IPS DF 6.9 (cell line): Measurements from ENCODE around the gene RRN3.
"Not testable (repeated sequence)": the region's sequence is repeated elsewhere in the genome, so short reads cannot be mapped to it uniquely, and the experiment has no call there.

Experiments
- DNase-seq: peaks from one replicate; pipeline ENCODE4 v3.0.0-alpha.2; 2013; ENCODE audit warnings: low read depth, low spot score
- H3K27ac ChIP-seq: one replicate; pipeline ENCODE4 v1.5.1; 2013; ENCODE audit warnings: low read length, control low read depth
- H3K27me3 ChIP-seq: 2 replicates; pipeline ENCODE4 v1.6.1; 2013; ENCODE audit warnings: mild to moderate bottlenecking, low read length; ENCODE audit not compliant: control insufficient read depth, insufficient read depth
- H3K36me3 ChIP-seq: 2 replicates; pipeline ENCODE4 v1.6.1; 2013; ENCODE audit warnings: low read length; ENCODE audit not compliant: control insufficient read depth, insufficient read depth
- H3K4me1 ChIP-seq: 2 replicates; pipeline ENCODE4 v1.6.1; 2013; ENCODE audit warnings: low read length; ENCODE audit not compliant: control insufficient read depth, insufficient read depth
- H3K4me3 ChIP-seq: 2 replicates; pipeline ENCODE4 v1.5.1; 2013; ENCODE audit warnings: mild to moderate bottlenecking, low read length
- H3K9me3 ChIP-seq: 2 replicates; pipeline ENCODE4 v1.6.1; 2013; ENCODE audit warnings: low read length, inconsistent platforms; ENCODE audit not compliant: control insufficient read depth, insufficient read depth
- WGBS: extraction: QIAGEN DNeasy Blood & Tissue Kit; methylation state at CpG from one replicate; pipeline ENCODE4 v1.1.7; 2013; ENCODE audit warnings: mixed read lengths, missing lambda C conversion rate; ENCODE audit not compliant: insufficient read length, insufficient coverage; 5-methylcytosine and 5-hydroxymethylcytosine counted together

RRN3 gene

DNA sequence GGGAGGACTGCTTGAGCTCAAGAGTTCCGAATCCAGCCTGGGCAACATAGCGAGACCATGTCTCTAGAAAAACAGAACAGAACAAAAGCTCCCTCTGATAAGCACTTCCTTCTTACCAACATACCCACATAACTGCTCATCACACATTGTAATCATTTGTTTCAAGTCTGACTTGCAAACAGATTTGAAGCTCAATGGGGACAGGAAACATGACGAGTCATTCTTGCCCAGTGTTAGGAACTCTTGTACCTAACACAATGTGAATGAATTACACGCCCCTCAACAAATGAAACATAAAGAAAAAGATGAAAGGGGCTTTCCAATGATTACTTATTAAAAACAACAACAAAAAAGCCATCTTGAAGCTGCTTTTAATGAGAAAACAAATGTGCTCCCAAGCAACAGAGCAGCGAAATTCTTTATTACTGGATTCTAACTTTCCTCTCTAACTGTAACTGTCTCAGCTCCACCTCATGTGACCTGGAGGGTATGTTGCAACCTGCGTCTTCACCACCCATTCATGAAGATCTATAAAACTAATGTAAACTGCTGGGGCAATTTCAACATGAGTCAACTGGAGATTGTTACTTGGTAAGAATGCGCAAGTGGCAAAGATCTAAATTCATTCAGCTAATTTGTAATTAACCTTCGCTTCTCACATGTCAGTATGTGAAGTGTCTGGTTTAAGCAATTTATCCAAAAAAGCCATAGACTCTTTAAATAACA, 31.8 kb downstream of the RRN3 start:
- not testable (repeated sequence) for DNase-seq, H3K36me3 ChIP-seq, H3K27me3 ChIP-seq, H3K9me3 ChIP-seq, H3K27ac ChIP-seq, H3K4me1 ChIP-seq, H3K4me3 ChIP-seq
- no CpG with 5 or more reads among the region's 8 CpGs for WGBS

- H3K36me3 ChIP-seq = peaks cover 7% of the 10 kb centered on the region; the same call in 1 of the 2 replicates
- H3K4me1 ChIP-seq = no peaks in the 10 kb centered on the region
- no CpG with 5 or more reads among the region's 3 CpGs for WGBS
- no peaks in the 10 kb centered on the region for H3K9me3 ChIP-seq
- H3K27ac ChIP-seq = no peak overlapping the region
- no peak overlapping the region for H3K4me3 ChIP-seq
- no peak for DNase-seq
- no peaks in the 10 kb centered on the region for H3K27me3 ChIP-seq
Measured at GRCh38 chr16:15059324-15059723, 34.7 kb downstream of the RRN3 start.

- Histone ChIP-seq H3K36me3 (peaks cover 7% of the 10 kb centered on the region; the same call in 1 of the 2 replicates), H3K9me3 (no peaks in the 10 kb centered on the region), H3K27me3 (no peaks in the 10 kb centered on the region), H3K4me3 (no peak overlapping the region), H3K4me1 (no peaks in the 10 kb centered on the region), H3K27ac (no peak overlapping the region)
- no peak for DNase-seq
- no CpG with 5 or more reads among the region's 7 CpGs for WGBS
Measured at GRCh38 chr16:15057681-15058417, 36.2 kb downstream of the RRN3 start.

DNA sequence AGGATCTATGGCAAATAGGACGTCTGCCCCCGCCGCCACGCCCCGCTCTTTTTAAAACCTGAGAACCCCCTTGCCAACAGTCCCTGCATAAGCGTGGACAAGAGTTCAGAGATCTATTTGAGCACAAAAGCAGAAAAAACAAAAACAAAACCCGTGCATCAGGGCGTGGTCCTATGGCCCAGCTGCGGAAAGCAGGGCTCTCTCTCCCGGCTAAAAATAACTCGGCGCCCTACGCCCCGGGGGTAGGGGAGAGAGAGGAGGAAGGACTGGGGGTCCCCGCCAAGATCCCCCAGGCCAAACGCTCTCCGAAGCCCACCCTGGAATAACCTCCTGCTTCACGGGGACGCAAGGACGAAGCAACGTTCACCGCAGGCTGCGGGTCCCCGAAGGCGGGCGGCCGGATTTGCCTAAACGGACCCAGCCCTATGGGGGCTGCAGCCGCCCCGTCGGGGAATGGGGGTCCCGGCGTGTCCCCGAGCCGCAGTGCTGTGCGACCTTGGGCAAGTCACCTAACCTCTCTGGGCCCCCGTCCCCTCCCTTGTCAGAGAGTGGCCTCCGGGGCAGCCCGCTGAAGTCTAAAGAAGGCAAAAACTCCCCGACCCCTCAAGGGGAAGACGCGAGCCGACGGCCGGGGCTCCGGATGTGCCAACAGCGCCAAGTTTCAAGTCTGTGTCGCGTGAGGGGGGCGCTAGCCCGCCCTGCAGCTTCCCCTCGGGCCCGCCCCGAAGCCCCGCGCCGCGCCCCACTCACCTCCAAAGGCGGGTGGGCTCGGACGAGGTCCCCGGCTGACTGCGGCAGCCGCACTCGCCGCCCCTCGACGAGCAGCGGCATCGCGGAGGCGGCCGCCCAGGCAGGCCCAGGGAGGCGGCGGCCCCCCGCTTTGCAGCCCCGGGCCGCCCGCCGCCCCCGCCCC, 38.7 kb downstream of the RRN3 start:
- Histone ChIP-seq H3K4me1 (no peaks in the 10 kb centered on the region), H3K9me3 (no peaks in the 10 kb centered on the region), H3K27me3 (no peaks in the 10 kb centered on the region), H3K36me3 (no peaks in the 10 kb centered on the region), H3K4me3 (peak overlapping the region; percentile 92), H3K27ac (no peak overlapping the region)
- DNase-seq = peak; percentile 13
- WGBS = no CpG with 5 or more reads among the region's 81 CpGs

- Histone ChIP-seq H3K27me3 (no peaks in the 10 kb centered on the region), H3K9me3 (no peaks in the 10 kb centered on the region), H3K4me3 (peak overlapping the region; percentile 92; the same call in 1 of the 2 replicates), H3K36me3 (no peaks in the 10 kb centered on the region), H3K27ac (no peak overlapping the region), H3K4me1 (no peaks in the 10 kb centered on the region)
- DNase-seq = no peak
- whole genome bisulfite sequencing = no CpG with 5 or more reads among the region's 19 CpGs
Measured at GRCh38 chr16:15054357-15055140, 39.5 kb downstream of the RRN3 start.

- Histone ChIP-seq H3K36me3 (no peaks in the 10 kb centered on the region), H3K9me3 (no peaks in the 10 kb centered on the region), H3K27ac (no peak overlapping the region), H3K27me3 (no peaks in the 10 kb centered on the region), H3K4me3 (no peak overlapping the region), H3K4me1 (no peaks in the 10 kb centered on the region)
- no CpG with 5 or more reads among the region's 10 CpGs for WGBS
- DNase-seq = no peak
Measured at GRCh38 chr16:15053904-15054303, 40.2 kb downstream of the RRN3 start.

DNA sequence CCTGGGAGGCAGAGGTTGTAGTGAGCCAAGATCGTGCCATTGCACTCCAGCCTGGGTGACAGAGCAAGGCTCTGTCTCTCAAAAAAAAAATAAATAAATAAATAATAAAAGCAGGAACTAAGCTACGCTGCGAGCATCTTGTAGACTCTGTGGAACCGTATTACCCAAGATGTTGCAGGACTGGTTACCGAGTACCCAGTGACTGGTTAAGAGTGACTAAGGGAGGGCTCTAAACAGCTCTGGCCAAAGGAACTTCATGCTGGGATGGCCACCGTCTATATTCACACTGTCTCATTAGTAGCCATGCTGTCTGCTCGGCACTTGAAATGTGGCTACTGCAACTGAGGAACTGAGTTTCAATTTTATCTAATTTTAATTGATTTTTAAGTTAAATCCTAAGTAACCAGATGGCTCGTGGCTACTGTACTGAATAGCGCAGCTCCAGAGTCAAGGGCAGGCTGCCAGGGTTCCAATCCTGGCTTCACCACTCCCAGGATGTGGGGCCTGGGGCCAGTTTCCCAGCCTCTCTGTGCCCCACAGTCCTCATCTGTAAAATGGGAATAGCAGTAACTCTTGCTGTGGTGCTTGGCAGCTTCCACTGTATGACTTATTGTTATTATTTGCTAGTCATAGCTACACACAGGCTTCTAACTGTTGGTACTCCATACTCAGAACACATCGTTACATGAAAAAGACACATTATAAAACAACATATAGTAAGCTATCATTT, 41.2 kb downstream of the RRN3 start:
- DNase-seq = no peak
- Histone ChIP-seq H3K27ac (no peak overlapping the region), H3K27me3 (no peaks in the 10 kb centered on the region), H3K9me3 (no peaks in the 10 kb centered on the region), H3K4me3 (no peak overlapping the region), H3K36me3 (no peaks in the 10 kb centered on the region), H3K4me1 (no peaks in the 10 kb centered on the region)
- no CpG with 5 or more reads among the region's 10 CpGs for WGBS

DNA sequence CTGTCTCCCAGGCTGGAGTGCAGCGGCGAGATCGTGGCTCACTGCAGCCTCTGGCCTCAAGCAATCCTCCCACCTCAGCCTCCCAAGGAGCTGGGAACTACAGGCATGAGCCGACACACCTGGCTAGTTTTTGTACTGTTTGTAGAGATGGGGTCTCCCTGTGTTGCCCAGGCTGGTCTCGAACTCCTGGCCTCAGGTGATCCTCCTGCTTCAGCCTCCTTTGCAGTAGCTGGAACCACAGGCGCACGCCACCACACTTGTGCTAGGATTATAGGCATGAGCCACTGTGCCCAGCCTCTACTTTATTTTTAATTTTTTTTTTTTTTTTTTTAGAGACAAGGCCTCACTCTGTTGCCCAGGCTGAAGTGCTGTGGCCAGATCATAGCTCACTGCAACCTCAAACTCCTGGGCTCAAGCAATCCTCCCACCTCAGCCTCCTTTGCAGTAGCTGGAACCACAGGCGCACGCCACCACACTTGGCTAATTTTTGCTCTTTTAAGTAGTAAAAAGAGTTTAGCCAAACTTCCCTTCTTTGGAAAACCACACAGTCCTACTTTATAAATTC, 42.6 kb downstream of the RRN3 start:
- WGBS = no CpG with 5 or more reads among the region's 9 CpGs
- no peak for DNase-seq
- H3K27ac ChIP-seq = no peak overlapping the region
- no peaks in the 10 kb centered on the region for H3K9me3 ChIP-seq
- no peak overlapping the region for H3K4me3 ChIP-seq
- H3K4me1 ChIP-seq = no peaks in the 10 kb centered on the region
- no peaks in the 10 kb centered on the region for H3K27me3 ChIP-seq
- H3K36me3 ChIP-seq = peaks cover 6% of the 10 kb centered on the region; the same call in 1 of the 2 replicates

GRCh38 chr16:15050440-15050839, 43.6 kb downstream of the RRN3 start:
- not testable (repeated sequence) for DNase-seq, H3K27ac ChIP-seq, H3K36me3 ChIP-seq, H3K4me3 ChIP-seq, H3K27me3 ChIP-seq, H3K9me3 ChIP-seq, H3K4me1 ChIP-seq
- WGBS = no CpG with 5 or more reads among the region's 1 CpG
